AG08396 (cell line): ENCODE results near the gene CCNY.
A peak's percentile ranks its signal among the peaks of the same experiment; 100 is the strongest.
"Not testable (repeated sequence)": the region's sequence is repeated elsewhere in the genome, so short reads cannot be mapped to it uniquely, and the experiment has no call there.

ENCODE experiments used
- DNase-seq: peaks from one replicate; pipeline ENCODE4 v3.0.0; 2012; ENCODE audit warnings: low spot score, mixed read lengths

The CCNY gene

GRCh38 chr10:35354257-35354656 is 17.9 kb downstream of the CCNY start:
- not testable (repeated sequence) for DNase-seq

DNA sequence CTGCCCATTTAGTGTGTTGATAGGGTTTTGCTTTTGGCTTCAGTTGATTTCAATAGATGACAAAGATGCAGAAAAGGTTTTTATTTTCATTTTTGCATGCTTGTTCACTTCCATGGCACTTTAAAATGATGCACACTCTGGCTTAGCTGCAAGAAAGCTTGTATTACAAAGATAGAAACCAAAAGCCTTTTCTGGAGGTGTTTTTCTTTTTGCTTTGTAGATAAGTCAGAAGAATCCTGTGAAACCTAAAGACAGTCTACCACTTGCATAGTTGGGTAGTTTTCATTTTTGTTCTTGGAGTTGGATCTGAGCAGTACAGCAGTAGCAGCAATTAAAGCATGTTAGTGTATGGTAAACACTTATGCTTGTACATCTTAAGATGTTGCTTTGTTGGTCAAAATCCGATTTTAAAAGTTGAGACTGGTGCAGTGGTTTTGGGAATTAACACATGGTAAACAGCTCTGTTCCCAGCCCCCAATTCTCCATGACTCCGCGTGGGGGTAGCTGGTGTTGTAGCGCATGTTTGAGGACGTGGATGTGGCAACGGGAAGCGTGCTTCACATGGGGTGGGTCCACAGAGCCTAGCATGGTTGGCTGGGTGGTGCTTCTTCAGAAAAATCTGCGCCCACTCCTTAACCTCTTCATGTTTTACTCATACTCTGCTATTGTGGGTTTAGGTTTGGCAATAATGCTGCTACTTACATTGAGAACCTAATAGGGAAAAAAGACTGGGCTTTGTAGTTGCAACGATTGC is 19.8 kb downstream of the CCNY start:
- no peak for DNase-seq

DNA sequence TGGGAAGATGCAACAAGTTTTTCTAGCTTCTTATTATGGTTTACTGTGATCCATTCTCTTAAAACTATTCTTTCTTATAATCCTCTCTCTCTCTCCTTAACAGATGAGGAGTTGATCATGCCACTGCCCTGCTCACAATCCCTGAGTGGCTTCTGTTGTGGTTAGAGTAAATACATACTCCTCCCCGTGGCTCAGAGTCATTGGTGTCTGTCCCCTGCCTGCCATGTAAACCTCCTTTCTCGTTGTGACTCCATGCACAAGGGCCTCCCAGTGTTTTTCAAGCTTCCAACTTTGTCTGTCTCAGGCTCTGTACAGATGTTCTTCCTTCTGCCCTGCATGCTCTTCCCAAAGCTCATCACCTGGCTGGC is 20.4 kb downstream of the CCNY start:
- DNase-seq, result no peak

- DNase-seq, result no peak
These were observed 22.7 kb downstream of the CCNY start for GRCh38 chr10:35359056-35359455.

- no peak for DNase-seq
These were observed 23.6 kb downstream of the CCNY start for GRCh38 chr10:35359873-35360272.

DNA sequence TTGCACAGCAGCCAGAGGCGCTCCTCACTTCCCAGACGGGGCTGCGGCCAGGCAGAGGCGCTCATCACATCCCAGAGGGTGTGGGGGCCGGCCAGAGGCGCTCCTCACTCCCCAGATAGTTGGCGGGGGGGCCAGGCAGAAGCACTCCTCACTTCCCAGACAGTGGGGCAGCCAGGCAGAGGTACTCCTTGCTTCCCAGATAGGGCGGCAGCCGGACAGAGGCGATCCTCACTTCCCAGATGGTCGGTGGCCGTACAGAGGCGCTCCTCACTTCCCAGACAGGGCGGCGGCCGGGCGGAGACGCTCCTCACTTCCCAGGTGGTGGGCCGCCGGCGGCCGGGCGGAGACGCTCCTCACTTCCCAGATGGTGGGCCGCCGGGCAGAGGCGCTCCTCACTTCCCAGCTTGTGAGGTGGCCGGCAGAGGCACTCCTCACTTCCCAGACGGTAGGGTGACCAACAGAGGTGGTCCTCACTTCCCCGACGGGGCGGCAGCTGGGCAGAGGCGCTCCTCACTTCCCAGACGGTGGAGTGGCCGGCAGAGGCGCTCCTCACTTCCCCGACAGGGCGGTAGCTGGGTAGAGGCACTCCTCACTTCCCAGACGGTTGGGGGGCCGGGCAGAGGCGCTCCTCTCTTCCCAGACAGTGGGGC is 26.5 kb downstream of the CCNY start:
- no peak for DNase-seq

DNA sequence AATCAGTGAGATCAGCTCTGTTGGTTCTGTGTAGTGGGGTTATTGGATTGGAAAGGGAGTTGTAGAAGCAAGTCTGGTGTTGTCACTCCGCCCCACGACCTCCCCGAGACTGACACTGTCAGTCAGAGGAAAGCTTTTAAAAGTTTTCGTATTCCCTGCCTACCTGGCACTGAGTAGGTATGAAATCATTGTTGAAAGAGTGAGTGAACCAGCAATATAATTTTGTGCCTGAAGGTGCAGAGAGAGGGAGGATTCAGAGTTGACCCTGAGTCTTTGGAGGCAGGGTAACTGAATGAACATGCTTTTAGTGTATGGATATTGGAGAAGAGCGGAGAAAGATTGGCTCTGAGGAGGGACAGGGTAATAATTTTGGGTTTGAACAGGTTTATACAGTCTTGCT is 27.3 kb downstream of the CCNY start:
- no peak for DNase-seq

DNA sequence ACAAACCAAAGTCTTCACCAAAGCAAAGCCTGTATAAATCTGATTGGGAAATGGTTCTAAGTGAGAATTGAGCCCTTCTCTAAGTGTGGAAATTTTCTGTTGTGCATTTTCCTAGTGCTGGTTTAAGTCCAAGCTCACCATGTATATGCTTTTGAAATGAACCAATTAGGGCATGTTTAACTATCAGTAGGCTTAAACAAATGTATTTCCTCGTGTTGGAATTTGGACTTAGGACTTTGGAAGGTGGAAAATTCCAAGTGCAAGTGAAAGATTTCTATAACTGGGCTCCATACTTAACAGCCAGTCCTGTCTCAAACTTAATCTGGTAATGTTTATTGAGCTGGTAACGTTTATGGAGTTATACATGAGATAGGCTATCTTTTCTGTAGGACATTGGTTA is 28.5 kb downstream of the CCNY start:
- DNase-seq, result no peak

DNA sequence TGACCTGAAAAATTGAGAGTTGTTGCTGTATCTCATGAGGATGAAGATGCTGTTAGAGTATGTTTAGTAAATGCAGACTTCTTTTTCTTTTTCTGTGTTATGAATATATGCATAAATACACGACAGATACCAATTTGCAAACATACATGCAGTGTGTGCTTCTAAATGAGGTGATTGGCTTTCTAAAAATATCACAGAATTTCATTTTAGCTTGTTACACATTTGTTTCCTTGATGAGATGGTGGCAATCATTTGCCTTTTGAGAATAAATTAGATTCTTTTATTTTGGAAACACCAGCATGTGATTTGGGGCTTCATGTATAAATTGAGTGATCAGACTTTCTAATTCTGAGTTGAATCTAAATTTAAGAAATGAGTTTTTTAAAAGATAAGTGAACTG is 29.7 kb downstream of the CCNY start:
- DNase-seq, result no peak

DNA sequence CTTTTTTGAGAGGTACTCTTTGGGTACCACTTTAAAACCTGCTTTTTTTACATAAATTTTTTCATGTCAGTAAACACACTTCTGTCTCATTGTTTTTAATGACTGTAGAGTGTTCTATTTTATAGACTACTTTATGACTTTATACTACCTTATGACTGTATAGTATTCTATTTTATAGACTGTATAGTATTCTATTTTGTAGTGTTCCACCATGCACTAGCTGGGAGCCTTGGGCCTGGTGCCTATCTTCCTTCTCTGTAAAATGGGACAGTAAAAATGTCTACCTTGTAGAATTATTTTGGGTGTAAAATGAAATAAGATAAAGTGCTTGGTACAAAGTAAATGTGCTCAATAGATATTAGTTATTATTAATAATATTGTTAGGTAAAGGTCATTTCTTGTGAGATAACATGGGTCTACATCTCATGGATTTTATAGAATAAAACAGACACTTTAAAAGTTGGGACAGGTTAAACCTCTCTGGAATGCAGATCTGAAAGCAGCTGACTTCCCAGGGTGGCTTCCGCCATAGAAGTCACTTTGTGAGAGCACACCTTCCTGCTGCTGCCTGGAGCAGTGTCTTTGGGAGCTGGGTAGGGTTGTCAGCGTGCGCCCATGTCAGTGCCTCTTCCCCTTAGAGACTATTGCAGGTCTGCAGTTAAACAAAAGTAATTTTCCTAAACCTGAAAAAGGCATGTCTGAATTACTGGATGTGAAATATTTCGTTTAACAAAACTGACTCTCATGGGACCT is 31.0 kb downstream of the CCNY start:
- DNase-seq, result no peak

DNA sequence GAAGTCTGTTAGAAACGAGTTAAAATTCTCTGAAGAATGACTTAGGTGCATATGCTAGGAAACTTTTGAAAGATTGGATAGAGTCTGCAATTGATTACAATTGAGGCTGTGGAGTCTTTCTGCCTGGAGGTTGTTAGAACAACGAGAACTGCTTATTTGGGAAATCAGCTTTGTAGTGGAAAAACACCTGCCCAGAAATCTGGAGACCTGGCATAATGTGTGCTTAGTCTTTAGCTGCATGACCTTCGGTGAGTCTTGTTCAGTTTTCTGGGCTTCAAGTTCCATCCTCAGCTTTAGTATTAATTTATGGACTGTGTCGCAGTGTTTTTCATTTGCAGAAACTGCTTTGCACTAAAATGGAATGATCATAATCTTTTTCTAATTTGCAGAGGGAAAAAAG is 31.7 kb downstream of the CCNY start:
- no peak for DNase-seq

DNA sequence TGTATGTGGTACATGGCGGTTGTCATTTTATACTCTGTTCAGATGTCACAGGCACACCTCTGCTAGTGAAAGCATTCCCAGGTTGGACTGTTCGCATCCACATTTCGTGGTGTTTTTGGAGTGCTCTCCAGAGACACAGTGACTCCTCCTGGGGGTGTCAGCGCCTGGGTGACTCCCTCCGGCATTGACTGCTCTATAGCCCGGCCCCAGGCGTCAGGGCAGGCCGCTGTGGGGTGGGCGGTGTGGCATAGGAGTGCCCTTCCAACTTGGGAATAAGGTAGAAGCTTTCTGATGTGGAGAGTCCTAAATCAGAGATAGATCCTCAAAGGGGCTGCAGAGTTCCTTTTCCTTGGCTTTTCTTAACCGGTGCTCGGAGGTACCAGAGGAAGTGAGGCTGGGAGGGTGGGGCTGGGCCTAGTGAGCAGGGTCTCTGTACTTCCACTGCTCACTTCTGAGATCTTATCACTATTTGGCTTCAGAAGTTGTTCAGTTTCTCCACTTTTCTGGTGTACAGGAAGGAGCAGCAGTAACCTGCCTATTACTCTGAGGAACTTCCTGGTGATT is 32.3 kb downstream of the CCNY start:
- no peak for DNase-seq

GRCh38 chr10:35369049-35369611 is 32.8 kb downstream of the CCNY start:
- DNase-seq, result no peak

GRCh38 chr10:35371731-35372130 is 35.4 kb downstream of the CCNY start:
- no peak for DNase-seq

- no peak for DNase-seq
These were observed 36.0 kb downstream of the CCNY start for GRCh38 chr10:35372329-35372728.

GRCh38 chr10:35375091-35375765 is 38.9 kb downstream of the CCNY start:
- DNase-seq, result no peak

DNA sequence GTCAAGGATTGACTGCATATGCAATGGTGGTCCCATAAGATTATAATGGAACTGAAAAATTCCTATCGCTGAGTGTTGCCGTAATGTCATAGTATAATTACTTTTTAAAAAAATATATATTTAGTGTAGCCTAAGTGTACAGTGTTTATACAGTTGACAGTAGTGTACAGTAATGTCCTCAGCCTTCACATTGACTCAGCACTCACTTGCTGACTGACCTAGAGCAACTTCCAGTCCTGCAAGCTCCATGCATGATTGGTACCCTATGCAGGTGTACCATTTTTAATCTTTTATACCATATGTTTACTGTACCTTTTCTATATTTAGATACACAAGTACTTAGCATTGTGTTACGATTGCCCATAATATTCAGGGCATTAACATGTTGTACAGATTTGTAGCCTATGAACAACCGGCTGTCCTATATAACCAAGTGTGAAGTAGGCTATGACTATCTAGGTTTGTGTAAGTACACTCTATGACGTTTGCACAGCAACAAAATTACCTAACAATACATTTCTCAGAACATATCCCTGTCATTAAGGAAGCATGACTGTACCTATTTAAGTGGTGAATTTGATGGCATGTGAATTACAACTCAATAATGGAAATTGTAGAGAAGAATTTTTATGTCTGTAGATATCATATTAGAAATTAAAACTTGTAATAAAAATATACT is 40.9 kb downstream of the CCNY start:
- no peak for DNase-seq

GRCh38 chr10:35378541-35379210 is 42.4 kb downstream of the CCNY start:
- no peak for DNase-seq

DNA sequence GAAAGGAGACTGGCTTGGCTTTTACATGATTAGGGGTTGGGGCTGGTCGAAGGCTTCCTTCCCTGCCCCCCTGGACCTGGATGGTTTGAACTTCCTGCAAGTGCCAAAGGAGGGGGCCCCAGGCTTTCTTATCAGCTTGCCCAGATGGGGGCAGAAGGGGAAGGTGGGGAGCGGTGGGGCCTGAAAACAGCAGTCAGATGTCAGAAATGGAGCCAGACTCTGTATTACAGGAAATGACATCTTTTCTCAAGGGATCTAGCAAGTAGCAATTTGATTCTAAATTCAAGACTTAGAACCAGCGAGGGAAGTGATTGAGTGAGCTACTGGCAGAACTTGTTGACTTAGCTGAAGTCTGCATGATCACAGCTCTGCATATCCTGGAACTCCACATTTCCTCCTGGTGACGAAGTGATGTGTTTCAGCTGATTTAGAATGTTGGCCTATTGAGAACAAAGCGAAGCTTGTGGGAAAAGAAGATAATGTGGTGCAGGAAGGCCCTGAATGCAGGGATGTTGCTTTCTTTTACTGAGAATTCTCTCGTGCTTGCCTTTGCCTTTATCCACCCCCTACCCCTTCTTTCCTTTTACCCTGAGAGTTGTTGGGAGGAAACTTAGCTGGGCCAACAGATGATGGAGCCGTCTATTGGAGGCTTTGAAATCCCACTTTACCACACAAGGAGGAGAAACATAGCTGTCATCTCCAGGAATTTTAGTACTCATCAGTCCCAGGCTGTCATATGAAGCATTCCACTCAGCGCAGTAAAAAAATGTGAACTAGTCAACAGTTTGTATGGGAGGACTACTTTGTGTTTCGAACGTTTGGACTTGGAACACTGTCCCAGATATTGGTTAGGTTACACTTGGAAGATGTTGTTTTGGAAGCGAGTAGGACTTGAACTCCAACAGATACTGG is 43.2 kb downstream of the CCNY start:
- DNase-seq, result peak; percentile 34

DNA sequence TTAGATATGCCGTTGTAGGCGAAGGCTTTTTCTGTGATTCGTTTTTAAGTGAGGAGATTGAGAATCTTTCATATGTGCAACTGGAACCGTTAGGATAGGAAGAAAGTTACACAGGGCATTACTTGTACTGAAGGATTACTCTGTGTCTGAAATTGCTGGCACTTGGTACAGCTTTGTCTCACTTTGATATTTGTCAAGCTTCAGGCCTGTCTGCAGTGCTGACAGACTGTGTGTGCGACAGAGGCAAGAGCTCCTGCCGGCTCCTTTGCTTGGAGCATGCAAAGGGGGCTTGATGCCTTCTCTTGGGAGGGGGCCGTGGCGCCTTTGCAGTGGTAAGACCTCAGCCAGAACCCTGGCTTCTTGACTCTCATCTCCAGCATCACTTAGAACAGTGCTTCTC is 45.8 kb downstream of the CCNY start:
- DNase-seq, result no peak
